Measurements from ENCODE around the gene DAZAP1. TPM values are rescaled to one million over a fixed set of nuclear protein-coding genes. Genes with fewer than 3 reads are reported as not detected.

DAZAP1 gene
- total RNA-seq, 4 donors from 2014 or later = 41.5 to 75.4 (median 49.2) TPM

GRCh38 chr19:1461862-1462261 lies 54.5 kb downstream of the DAZAP1 start:
- no peak for TF ChIP-seq EP300 (IDR thresholded peaks at IDR 0.05)
- TF ChIP-seq POLR2A (IDR thresholded peaks at IDR 0.05) = no peak
- TF ChIP-seq POLR2AphosphoS5 (IDR thresholded peaks at IDR 0.05) = no peak
- TF ChIP-seq CTCF (IDR thresholded peaks at IDR 0.05) = no peak
- peaks cover 25% of the 10 kb centered on the region for H3K4me1 ChIP-seq
- 77% methylated on average over 4 of the region's 24 CpGs for WGBS
- no peak for DNase-seq (ENCODE audit: low spot score in 2 of 2)
- H3K4me3 ChIP-seq = no peak overlapping the region
- H3K36me3 ChIP-seq = peaks cover 15% of the 10 kb centered on the region
- H3K27ac ChIP-seq = no peak overlapping the region
- peaks cover 43% of the 10 kb centered on the region for H3K27me3 ChIP-seq
- no peaks in the 10 kb centered on the region for H3K9me3 ChIP-seq

- H3K4me1 ChIP-seq = peaks cover 54% of the 10 kb centered on the region
- H3K9me3 ChIP-seq = no peaks in the 10 kb centered on the region
- no peak overlapping the region for H3K27ac ChIP-seq
- peaks cover 9% of the 10 kb centered on the region for H3K36me3 ChIP-seq
- H3K4me3 ChIP-seq = peak overlapping the region; percentile 19
- no peak for DNase-seq (ENCODE audit: low spot score in 2 of 2)
- 24% methylated on average over 9 of the region's 83 CpGs for WGBS
- H3K27me3 ChIP-seq = peaks cover 56% of the 10 kb centered on the region
- TF ChIP-seq CTCF (IDR thresholded peaks at IDR 0.05) (peak in 1 of 2 donors; percentile 56), EP300 (IDR thresholded peaks at IDR 0.05) (no peak)
Measured at GRCh38 chr19:1465191-1466016, 58.0 kb downstream of the DAZAP1 start.

- peaks cover 62% of the 10 kb centered on the region for H3K27me3 ChIP-seq
- H3K36me3 ChIP-seq = peaks cover 3% of the 10 kb centered on the region
- peak overlapping the region; percentile 19 for H3K4me3 ChIP-seq
- 50% methylated on average over 10 of the region's 41 CpGs for WGBS
- H3K27ac ChIP-seq = no peak overlapping the region
- no peak for TF ChIP-seq POLR2A (IDR thresholded peaks at IDR 0.05)
- TF ChIP-seq EP300 (IDR thresholded peaks at IDR 0.05) = no peak
- no peak for TF ChIP-seq CTCF (IDR thresholded peaks at IDR 0.05)
- no peak for TF ChIP-seq POLR2AphosphoS5 (IDR thresholded peaks at IDR 0.05)
- H3K9me3 ChIP-seq = no peaks in the 10 kb centered on the region
- peaks cover 61% of the 10 kb centered on the region for H3K4me1 ChIP-seq
- DNase-seq (ENCODE audit: low spot score in 2 of 2) = no peak
Measured at GRCh38 chr19:1466018-1466460, 58.7 kb downstream of the DAZAP1 start.

GRCh38 chr19:1466461-1467214 lies 59.3 kb downstream of the DAZAP1 start:
- Histone ChIP-seq H3K4me3 (peak overlapping the region; percentile 51), H3K9me3 (no peaks in the 10 kb centered on the region), H3K27me3 (peaks cover 68% of the 10 kb centered on the region), H3K4me1 (peaks cover 67% of the 10 kb centered on the region), H3K27ac (no peak overlapping the region), H3K36me3 (no peaks in the 10 kb centered on the region)
- 61% methylated on average over 5 of the region's 70 CpGs for WGBS
- DNase-seq (ENCODE audit: low spot score in 2 of 2) = no peak
- TF ChIP-seq CTCF (IDR thresholded peaks at IDR 0.05) (no peak), EP300 (IDR thresholded peaks at IDR 0.05) (no peak), POLR2A (IDR thresholded peaks at IDR 0.05) (no peak), POLR2AphosphoS5 (IDR thresholded peaks at IDR 0.05) (no peak)

GRCh38 chr19:1467215-1467489 lies 59.8 kb downstream of the DAZAP1 start:
- no peak for TF ChIP-seq EP300 (IDR thresholded peaks at IDR 0.05)
- no peak for TF ChIP-seq POLR2AphosphoS5 (IDR thresholded peaks at IDR 0.05)
- no peak for TF ChIP-seq POLR2A (IDR thresholded peaks at IDR 0.05)
- no peak for TF ChIP-seq CTCF (IDR thresholded peaks at IDR 0.05)
- Histone ChIP-seq H3K4me1 (peaks cover 72% of the 10 kb centered on the region), H3K27me3 (peaks cover 74% of the 10 kb centered on the region), H3K27ac (no peak overlapping the region), H3K4me3 (peak overlapping the region; percentile 51), H3K36me3 (no peaks in the 10 kb centered on the region), H3K9me3 (no peaks in the 10 kb centered on the region)
- WGBS = no CpG with 5 or more reads among the region's 36 CpGs
- DNase-seq (ENCODE audit: low spot score in 2 of 2) = no peak

Data from suprapubic skin (tissue), 4 donors.